ENCODE data around the gene PLPP7. TPM values are rescaled to one million over a fixed set of nuclear protein-coding genes. Genes with fewer than 3 reads are reported as not detected.

Gene PLPP7
- total RNA-seq, 2 experiments from 2014 or later = 0.14 to 0.30 TPM

Other genes with a start within 250 kb of the PLPP7 start
- gene AIF1L, start 193.2 kb upstream of the PLPP7 start, total RNA-seq = 1 to 10 TPM; 1.0 to 1.4 TPM
- 10 to 100 TPM; 61.4 to 97.7 TPM for gene NUP214, start 164.1 kb upstream of the PLPP7 start, total RNA-seq
- 10 to 100 TPM; 36.6 to 52.3 TPM for gene FAM78A, start 13.2 kb upstream of the PLPP7 start, total RNA-seq
- 100 to 1,000 TPM; 151 to 184 TPM for gene PRRC2B, start 104.4 kb downstream of the PLPP7 start, total RNA-seq
- 10 to 100 TPM; 28.2 to 30.7 TPM for gene POMT1, start 213.2 kb downstream of the PLPP7 start, total RNA-seq
- gene UCK1, start 241.5 kb downstream of the PLPP7 start, total RNA-seq = 10 to 100 TPM; 15.2 to 16.5 TPM

All from activated CD4-positive, alpha-beta T cell treated with anti-CD3 and anti-CD28 coated beads for 36 hours (primary cell).